ENCODE data around the gene CHRD.

CHRD gene

GRCh38 chr3:184375747-184376461 lies 4.0 kb upstream of the CHRD start:
- H3K27me3 ChIP-seq (replicated peaks; ENCODE audit: control insufficient read depth, insufficient read depth, low read length, poor library complexity, severe bottlenecking) = peaks cover 8% of the 10 kb centered on the region
- H3K36me3 ChIP-seq (ENCODE audit: control insufficient read depth, insufficient read depth, low read length) = no peaks in the 10 kb centered on the region
- no peak for DNase-seq
- H3K4me1 ChIP-seq (ENCODE audit: control insufficient read depth, insufficient read depth, low read length, poor library complexity, severe bottlenecking) = peaks cover 5% of the 10 kb centered on the region
- no peak overlapping the region for H3K4me3 ChIP-seq (ENCODE audit: insufficient read depth, low read depth, low read length, poor library complexity, severe bottlenecking)
- H3K9me3 ChIP-seq (ENCODE audit: control insufficient read depth, low read length) = no peaks in the 10 kb centered on the region
- H3K27ac ChIP-seq (ENCODE audit: insufficient read depth, low read length, poor library complexity, severe bottlenecking) = no peak overlapping the region

GRCh38 chr3:184377374-184377773 lies 2.5 kb upstream of the CHRD start:
- H3K9me3 ChIP-seq (ENCODE audit: control insufficient read depth, low read length) = no peaks in the 10 kb centered on the region
- no peak overlapping the region for H3K27ac ChIP-seq (ENCODE audit: insufficient read depth, low read length, poor library complexity, severe bottlenecking)
- DNase-seq = no peak
- peaks cover 14% of the 10 kb centered on the region for H3K4me1 ChIP-seq (ENCODE audit: control insufficient read depth, insufficient read depth, low read length, poor library complexity, severe bottlenecking)
- no peak overlapping the region for H3K4me3 ChIP-seq (ENCODE audit: insufficient read depth, low read depth, low read length, poor library complexity, severe bottlenecking)
- H3K36me3 ChIP-seq (ENCODE audit: control insufficient read depth, insufficient read depth, low read length) = no peaks in the 10 kb centered on the region
- H3K27me3 ChIP-seq (replicated peaks; ENCODE audit: control insufficient read depth, insufficient read depth, low read length, poor library complexity, severe bottlenecking) = peaks cover 23% of the 10 kb centered on the region

DNA sequence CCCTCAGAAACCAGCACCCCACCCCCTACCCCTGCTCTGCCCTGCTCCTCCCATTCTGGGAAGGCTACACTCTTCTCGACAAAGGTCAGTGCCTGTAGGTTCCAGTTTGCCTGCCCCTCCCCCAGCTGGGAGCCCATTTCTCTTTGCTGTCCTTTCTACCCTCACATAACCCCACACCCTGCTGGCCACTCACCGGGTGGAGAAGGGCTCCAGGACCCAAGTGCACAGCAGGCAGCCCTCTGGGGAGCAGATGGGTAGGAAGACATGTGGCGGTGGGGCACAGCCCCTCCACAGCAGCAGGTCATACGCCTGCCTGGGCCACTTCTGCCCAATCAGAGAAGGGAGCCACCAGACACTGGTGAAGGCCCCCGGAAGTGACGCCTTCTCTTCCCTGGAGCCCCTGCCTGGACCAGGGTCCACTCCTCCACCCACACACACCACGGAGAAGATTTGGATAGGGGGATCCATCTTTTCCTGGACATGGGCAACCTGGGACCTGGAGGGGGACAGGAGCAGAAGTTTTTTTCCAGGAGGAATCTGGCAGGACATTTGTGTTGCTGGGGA lies 1.9 kb upstream of the CHRD start, which contains the start of gene THPO:
Gene THPO (minus strand): TSS at position 326 of the 564 bp plus-strand sequence. CDS start 1,948 bp downstream, outside the sequence.
- Histone ChIP-seq H3K4me3 (ENCODE audit: insufficient read depth, low read depth, low read length, poor library complexity, severe bottlenecking) (no peak within 1 kb of the TSS), H3K36me3 (ENCODE audit: control insufficient read depth, insufficient read depth, low read length) (no peaks in the 10 kb centered on the region), H3K27me3 (replicated peaks; ENCODE audit: control insufficient read depth, insufficient read depth, low read length, poor library complexity, severe bottlenecking) (peaks cover 27% of the 10 kb centered on the region), H3K27ac (ENCODE audit: insufficient read depth, low read length, poor library complexity, severe bottlenecking) (no peak within 1 kb of the TSS), H3K9me3 (ENCODE audit: control insufficient read depth, low read length) (no peaks in the 10 kb centered on the region), H3K4me1 (ENCODE audit: control insufficient read depth, insufficient read depth, low read length, poor library complexity, severe bottlenecking) (peaks cover 14% of the 10 kb centered on the region)
- DNase-seq = no peak

DNA sequence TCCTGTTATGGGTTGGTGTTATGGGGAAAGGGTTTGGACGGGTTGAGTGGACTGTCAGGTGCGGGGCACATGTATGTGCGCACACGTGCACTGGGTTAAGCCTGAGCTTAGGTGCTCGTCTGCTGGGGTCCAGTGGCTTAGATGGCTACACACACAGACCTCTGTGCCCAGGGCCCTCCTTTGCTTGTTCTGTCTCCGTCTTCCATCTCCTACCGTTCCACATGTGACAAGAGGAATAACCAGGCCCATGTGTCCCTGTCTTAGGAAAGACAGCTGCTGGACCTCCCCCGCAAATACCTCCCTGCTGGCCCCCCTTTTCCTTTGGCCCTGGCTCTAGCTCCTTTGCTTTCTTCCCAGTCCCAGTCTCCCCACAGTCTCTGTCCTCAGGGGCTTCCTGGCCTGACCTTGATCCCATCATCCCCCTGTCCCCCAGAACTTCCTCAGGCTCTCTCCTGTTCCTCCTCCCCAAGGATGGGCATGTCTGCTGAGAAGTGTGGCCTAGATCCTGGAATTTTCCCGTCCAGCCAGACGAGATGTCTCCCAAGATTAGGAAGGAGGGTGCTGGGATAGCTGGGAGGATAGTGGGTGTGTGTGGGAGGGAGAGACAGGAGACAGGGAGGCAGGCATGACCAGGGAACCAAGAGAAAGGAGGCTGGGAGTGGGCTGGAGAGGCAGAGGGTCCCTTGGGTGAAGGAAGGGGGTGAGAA lies 1.1 kb upstream of the CHRD start:
- Histone ChIP-seq H3K36me3 (ENCODE audit: control insufficient read depth, insufficient read depth, low read length) (no peaks in the 10 kb centered on the region), H3K9me3 (ENCODE audit: control insufficient read depth, low read length) (no peaks in the 10 kb centered on the region), H3K4me3 (ENCODE audit: insufficient read depth, low read depth, low read length, poor library complexity, severe bottlenecking) (no peak overlapping the region), H3K27ac (ENCODE audit: insufficient read depth, low read length, poor library complexity, severe bottlenecking) (no peak overlapping the region), H3K4me1 (ENCODE audit: control insufficient read depth, insufficient read depth, low read length, poor library complexity, severe bottlenecking) (peaks cover 14% of the 10 kb centered on the region), H3K27me3 (replicated peaks; ENCODE audit: control insufficient read depth, insufficient read depth, low read length, poor library complexity, severe bottlenecking) (peaks cover 27% of the 10 kb centered on the region)
- no peak for DNase-seq

- H3K36me3 ChIP-seq (ENCODE audit: control insufficient read depth, insufficient read depth, low read length) = no peaks in the 10 kb centered on the region
- H3K9me3 ChIP-seq (ENCODE audit: control insufficient read depth, low read length) = no peaks in the 10 kb centered on the region
- H3K27me3 ChIP-seq (replicated peaks; ENCODE audit: control insufficient read depth, insufficient read depth, low read length, poor library complexity, severe bottlenecking) = peaks cover 27% of the 10 kb centered on the region
- H3K4me1 ChIP-seq (ENCODE audit: control insufficient read depth, insufficient read depth, low read length, poor library complexity, severe bottlenecking) = peaks cover 14% of the 10 kb centered on the region
- H3K4me3 ChIP-seq (ENCODE audit: insufficient read depth, low read depth, low read length, poor library complexity, severe bottlenecking) = peak overlapping the region; percentile 53
- H3K27ac ChIP-seq (ENCODE audit: insufficient read depth, low read length, poor library complexity, severe bottlenecking) = no peak overlapping the region
- DNase-seq = no peak
These were observed 352 bp downstream of the CHRD start for GRCh38 chr3:184380185-184380626.

- H3K4me3 ChIP-seq (ENCODE audit: insufficient read depth, low read depth, low read length, poor library complexity, severe bottlenecking) = peak overlapping the region; percentile 53
- no peaks in the 10 kb centered on the region for H3K9me3 ChIP-seq (ENCODE audit: control insufficient read depth, low read length)
- peaks cover 27% of the 10 kb centered on the region for H3K27me3 ChIP-seq (replicated peaks; ENCODE audit: control insufficient read depth, insufficient read depth, low read length, poor library complexity, severe bottlenecking)
- no peaks in the 10 kb centered on the region for H3K36me3 ChIP-seq (ENCODE audit: control insufficient read depth, insufficient read depth, low read length)
- DNase-seq = no peak
- H3K4me1 ChIP-seq (ENCODE audit: control insufficient read depth, insufficient read depth, low read length, poor library complexity, severe bottlenecking) = peaks cover 14% of the 10 kb centered on the region
- H3K27ac ChIP-seq (ENCODE audit: insufficient read depth, low read length, poor library complexity, severe bottlenecking) = no peak overlapping the region
These were observed 890 bp downstream of the CHRD start for GRCh38 chr3:184380627-184381260.

DNA sequence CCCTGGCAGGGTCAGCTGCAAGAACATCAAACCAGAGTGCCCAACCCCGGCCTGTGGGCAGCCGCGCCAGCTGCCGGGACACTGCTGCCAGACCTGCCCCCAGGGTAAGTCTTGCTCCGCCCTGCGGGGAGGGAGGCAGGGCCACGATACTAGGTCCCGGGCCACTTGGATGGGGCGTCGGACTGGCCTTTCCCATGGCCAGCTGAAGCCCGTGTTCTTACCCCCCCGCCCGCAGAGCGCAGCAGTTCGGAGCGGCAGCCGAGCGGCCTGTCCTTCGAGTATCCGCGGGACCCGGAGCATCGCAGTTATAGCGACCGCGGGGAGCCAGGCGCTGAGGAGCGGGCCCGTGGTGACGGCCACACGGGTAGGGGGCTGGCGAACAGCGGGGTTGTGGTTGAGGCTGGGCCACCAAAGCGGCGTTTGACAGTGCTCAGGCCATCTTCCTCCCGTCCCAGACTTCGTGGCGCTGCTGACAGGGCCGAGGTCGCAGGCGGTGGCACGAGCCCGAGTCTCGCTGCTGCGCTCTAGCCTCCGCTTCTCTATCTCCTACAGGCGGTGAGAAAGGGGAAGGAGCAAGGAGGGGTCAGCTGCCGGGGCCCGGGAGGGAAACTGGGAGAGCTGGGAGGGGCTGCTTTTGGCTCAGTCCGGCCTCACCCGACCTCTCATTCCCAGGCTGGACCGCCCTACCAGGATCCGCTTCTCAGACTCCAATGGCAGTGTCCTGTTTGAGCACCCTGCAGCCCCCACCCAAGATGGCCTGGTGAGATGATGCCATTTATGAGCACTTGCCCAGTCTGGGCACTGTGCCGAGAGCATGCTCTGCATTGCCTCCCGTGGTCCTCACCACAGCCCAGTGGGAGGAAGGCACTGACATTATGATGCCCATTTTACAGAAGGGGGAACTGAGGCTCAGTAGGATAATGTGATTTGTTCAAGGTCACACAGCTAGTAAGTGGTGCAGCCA lies 1.7 kb downstream of the CHRD start:
- peak overlapping the region; percentile 53 for H3K4me3 ChIP-seq (ENCODE audit: insufficient read depth, low read depth, low read length, poor library complexity, severe bottlenecking)
- no peak for DNase-seq
- peaks cover 27% of the 10 kb centered on the region for H3K27me3 ChIP-seq (replicated peaks; ENCODE audit: control insufficient read depth, insufficient read depth, low read length, poor library complexity, severe bottlenecking)
- no peaks in the 10 kb centered on the region for H3K36me3 ChIP-seq (ENCODE audit: control insufficient read depth, insufficient read depth, low read length)
- H3K4me1 ChIP-seq (ENCODE audit: control insufficient read depth, insufficient read depth, low read length, poor library complexity, severe bottlenecking) = peaks cover 14% of the 10 kb centered on the region
- H3K27ac ChIP-seq (ENCODE audit: insufficient read depth, low read length, poor library complexity, severe bottlenecking) = no peak overlapping the region
- no peaks in the 10 kb centered on the region for H3K9me3 ChIP-seq (ENCODE audit: control insufficient read depth, low read length)

- no peak overlapping the region for H3K4me3 ChIP-seq (ENCODE audit: insufficient read depth, low read depth, low read length, poor library complexity, severe bottlenecking)
- H3K36me3 ChIP-seq (ENCODE audit: control insufficient read depth, insufficient read depth, low read length) = no peaks in the 10 kb centered on the region
- no peaks in the 10 kb centered on the region for H3K9me3 ChIP-seq (ENCODE audit: control insufficient read depth, low read length)
- DNase-seq = no peak
- H3K4me1 ChIP-seq (ENCODE audit: control insufficient read depth, insufficient read depth, low read length, poor library complexity, severe bottlenecking) = peaks cover 14% of the 10 kb centered on the region
- peaks cover 27% of the 10 kb centered on the region for H3K27me3 ChIP-seq (replicated peaks; ENCODE audit: control insufficient read depth, insufficient read depth, low read length, poor library complexity, severe bottlenecking)
- no peak overlapping the region for H3K27ac ChIP-seq (ENCODE audit: insufficient read depth, low read length, poor library complexity, severe bottlenecking)
These were observed 2.6 kb downstream of the CHRD start for GRCh38 chr3:184382326-184383032.

Measured in effector memory CD4-positive, alpha-beta T cell (primary cell).